Erythroblast (primary cell): ENCODE data around the gene PCED1B.

Source experiments
- GATA1 ChIP-seq: IDR thresholded peaks from 2 replicates; pipeline ENCODE4 v1.6.1; 2011; ENCODE audit warnings: low read depth, mild to moderate bottlenecking, control low read depth, low read length, moderate library complexity
- POLR2A ChIP-seq: IDR thresholded peaks from 2 replicates; pipeline ENCODE4 v1.6.1; 2011; ENCODE audit warnings: mild to moderate bottlenecking, low read length

GRCh38 chr12:47274760-47275159, 195.3 kb downstream of the PCED1B start:
- TF ChIP-seq POLR2A (no peak), GATA1 (no peak)
